Activated T-helper 9 cell treated with anti-CD3 and anti-CD28 coated beads, Interleukin-2, amount 50 U/mL, for 16 hours (primary cell): ENCODE data around the gene PNLIPRP2.

Experiments used
- DNase-seq: peaks from one replicate; pipeline ENCODE4 v3.0.0-alpha.2; 2020; ENCODE audit warnings: low read depth

PNLIPRP2 gene

DNA sequence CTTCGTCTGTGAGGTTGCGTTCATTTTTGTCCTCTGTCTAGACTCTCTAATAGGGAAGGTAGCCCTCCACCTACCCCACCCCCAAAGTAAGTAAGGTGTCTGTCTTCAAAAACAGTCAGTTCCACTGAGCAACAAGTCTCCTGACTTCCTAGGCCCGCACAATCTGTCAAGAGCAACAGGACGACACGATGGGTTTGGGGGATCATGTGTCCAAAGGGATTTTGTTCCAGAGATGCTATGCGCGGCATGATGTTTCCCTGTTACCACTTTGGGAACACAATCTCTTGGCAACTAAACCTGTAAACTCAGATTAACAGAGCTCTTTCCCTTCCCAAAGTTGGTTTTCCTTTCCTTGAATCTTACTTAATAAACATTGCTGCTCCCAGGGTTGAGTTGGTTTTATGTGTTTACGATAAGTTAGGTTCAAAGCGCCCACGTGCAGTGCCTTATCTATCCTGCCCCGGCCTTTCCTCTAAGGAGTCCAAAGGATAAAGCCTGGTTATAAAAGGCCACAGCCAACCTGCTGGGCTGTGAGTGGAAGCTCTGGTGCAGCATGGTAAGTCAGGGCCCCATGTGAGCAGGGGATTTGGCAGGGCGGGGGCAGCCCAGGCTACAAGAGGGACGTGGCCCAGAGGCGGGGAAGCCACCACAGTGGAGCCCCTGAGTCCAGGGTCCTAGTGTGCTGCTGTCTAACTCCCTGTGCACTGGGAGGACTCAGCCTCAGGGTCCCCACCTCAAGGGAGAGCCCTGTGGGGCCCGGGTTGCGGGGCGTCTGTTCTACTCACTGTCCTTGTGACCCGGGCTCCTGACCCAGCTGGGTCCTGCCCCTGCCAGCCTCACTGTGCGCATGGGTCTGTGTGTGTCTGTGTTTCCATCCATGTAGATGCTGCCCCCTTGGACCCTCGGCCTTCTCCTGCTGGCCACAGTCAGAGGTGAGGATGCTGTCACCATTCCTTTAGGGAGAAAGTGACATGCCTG lies at the start of gene PNLIPRP2:
TSS of gene PNLIPRP2 (plus strand) at position 531 of the 978 bp plus-strand sequence.
- no peak for DNase-seq

DNA sequence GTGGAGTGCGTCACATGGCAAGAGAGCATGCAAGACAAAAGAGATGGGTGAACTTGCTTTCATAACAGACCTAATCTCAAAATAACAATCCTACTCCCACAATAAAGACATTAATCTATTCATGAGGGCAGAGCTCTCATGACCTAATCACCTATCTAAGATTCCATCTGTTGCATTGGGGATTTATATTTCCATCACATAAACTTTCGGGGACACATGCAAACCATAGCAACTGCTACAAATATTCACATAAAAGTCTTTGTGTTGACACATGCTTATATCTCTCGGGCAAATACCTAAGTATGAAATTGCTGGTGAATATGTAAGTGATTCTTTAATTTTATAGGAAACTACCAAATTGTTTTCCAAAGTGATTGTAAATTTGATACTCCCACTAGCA lies 46.0 kb upstream of the PNLIPRP2 start:
- no peak for DNase-seq

- DNase-seq: no peak
Observed at GRCh38 chr10:116587878-116588591, 32.7 kb upstream of the PNLIPRP2 start.

DNA sequence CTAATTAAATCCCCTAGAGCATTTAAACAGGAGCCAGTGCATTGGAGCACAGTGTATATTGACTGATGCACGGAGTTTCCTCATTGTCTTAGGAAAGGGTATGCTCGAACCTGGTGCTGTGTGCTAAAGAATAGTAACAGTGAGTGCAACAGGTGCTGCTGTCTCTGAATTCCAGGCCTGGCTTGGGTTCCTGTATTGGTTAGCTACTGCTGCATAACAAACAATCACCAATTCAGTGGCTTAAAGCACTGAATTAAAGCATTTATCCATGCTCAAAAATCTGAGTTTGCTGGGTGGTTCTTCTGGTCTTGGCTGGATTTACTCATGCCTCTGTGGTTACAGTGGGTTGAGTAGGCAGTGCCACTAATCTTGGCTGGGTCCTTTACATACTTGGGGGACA lies 31.8 kb upstream of the PNLIPRP2 start:
- DNase-seq: no peak

DNA sequence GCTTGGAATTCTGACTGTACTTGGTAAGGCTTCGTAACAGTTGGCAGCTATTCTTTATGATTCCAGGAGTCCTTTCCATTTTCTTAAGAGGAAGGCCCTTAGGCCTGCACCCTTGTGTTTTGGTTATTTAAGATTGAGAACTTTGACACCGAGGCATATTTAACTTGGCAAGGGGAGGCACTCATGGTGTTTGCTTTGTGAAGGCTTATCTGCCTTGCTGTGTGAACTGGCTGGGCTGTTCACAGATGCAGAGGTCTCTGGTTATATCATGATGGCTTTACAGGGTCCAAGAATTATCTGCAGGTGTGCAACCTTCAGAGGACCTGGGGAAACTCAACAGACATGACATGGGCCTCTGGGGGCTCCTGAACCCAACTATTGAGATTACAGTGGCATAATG lies 30.8 kb upstream of the PNLIPRP2 start:
- DNase-seq: no peak

DNA sequence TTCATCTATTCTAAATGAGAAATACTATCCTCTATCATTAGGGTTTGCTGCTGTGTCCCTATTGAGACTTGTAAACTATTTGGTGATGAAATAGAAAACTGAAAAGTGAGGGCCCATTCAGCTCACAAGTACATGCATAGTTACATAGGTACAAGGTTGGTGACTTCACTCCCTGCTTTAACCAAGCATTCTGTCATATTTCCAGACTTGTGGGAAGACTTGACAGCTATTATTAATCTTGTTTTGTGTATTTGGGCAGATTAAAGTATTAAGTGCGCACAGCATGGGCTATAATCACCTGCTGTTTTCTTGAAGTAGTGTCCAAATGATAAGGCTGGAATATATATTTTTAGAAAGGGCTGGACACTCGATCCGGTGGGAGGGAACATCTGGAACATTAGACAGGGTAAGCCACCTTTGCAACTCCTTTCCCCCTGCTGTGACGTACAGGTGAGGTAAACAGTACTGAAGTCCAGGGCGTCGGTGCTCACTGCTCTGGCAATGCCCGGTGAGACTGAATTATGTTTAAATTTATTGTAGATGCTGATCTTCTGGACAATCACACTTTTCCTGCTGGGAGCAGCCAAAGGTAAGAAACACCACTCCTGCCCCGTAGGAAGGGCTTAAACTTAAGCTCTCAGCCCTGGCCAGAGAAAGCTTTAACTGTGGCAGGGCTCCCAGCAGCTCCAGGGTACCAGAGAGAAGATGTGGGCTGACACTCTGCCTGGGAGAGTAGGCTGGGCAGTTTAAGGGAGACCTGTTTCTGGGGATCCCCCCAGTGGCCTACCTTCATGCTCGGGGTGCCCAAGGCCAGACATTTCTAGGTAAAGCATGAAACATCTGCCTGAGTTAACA lies 29.9 kb upstream of the PNLIPRP2 start, which contains the start of gene PNLIPRP1:
TSS of gene PNLIPRP1 (plus strand) at position 370 of the 855 bp plus-strand sequence. CDS start at position 541, 171 bp downstream.
- no peak for DNase-seq

- no peak for DNase-seq
Observed at GRCh38 chr10:116593139-116593740, 27.5 kb upstream of the PNLIPRP2 start.

DNA sequence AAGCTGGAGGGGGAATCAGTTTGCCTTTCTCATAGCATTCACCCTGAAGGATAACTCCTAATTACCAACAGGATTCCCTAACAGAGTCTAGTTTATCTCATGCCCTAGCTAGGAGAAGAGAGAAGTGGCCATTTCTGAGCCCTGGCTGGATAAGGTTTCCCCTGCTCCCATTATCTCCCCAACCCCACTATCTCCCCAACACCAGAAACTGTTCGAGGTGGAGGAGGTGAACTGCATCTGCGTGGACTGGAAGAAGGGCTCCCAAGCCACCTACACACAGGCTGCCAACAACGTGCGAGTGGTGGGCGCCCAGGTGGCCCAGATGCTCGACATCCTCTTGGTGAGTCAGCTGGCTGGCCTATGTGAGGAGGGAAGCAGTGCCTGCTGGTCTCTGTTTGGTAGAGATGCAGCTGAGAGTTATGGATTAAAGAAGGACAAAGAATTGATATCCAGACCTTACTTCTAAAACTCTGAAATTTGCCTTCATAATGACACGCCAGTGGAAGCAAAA lies 26.2 kb upstream of the PNLIPRP2 start:
- DNase-seq: no peak

- no peak for DNase-seq
Observed at GRCh38 chr10:116596062-116596461, 24.7 kb upstream of the PNLIPRP2 start.

DNA sequence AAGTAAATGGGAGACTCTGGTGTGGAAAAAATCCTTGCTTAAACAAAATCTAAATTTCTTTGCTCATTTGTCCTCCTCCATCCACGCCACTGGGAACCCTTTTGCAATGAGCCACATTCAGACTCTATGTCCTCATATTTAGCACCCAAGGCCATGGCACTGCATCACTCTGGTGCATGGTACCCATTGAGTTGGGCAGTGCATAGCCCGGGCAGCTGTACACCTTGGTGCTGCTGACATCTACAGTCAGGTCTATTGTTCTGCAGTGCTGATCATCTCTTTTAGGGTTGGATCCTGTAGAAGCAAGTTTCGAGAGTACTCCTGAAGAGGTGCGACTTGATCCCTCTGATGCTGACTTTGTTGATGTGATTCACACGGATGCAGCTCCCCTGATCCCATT lies 23.2 kb upstream of the PNLIPRP2 start:
- DNase-seq: no peak

DNA sequence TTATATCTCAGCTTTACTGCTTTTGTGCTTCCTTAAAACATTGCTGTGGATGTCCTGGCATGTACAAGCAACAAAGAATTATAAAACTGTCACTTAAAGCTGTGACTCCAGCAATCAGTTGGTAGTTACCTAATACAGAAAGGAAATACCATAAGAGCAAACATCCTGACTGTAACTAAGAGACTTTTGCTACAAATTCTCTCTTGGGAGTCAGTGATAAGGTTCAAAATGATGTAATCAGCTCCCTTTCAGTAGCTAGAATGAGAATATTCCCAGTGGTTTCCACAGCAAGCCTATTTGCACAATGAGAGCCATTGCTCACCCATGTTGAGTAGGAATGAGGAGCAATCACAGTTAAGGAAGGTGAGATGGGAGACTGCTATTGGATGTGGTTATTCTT lies 22.4 kb upstream of the PNLIPRP2 start:
- DNase-seq: no peak

DNA sequence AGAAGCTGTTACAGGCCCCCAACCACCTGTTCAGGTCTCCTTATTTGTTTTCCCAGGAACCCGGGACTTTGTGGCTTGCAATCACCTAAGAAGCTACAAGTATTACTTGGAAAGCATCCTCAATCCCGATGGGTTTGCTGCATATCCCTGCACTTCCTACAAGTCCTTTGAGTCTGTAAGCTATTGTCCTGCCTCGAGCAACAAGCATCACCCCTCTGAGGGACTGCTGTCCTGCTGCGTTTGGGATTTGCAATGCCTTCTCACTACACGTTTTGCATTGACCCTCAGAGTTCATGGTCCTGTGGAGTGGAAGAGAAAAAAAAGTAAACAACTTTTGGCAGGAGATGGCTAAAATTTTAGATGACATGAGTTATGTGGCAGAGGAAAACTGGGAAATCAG lies 20.8 kb upstream of the PNLIPRP2 start:
- no peak for DNase-seq

DNA sequence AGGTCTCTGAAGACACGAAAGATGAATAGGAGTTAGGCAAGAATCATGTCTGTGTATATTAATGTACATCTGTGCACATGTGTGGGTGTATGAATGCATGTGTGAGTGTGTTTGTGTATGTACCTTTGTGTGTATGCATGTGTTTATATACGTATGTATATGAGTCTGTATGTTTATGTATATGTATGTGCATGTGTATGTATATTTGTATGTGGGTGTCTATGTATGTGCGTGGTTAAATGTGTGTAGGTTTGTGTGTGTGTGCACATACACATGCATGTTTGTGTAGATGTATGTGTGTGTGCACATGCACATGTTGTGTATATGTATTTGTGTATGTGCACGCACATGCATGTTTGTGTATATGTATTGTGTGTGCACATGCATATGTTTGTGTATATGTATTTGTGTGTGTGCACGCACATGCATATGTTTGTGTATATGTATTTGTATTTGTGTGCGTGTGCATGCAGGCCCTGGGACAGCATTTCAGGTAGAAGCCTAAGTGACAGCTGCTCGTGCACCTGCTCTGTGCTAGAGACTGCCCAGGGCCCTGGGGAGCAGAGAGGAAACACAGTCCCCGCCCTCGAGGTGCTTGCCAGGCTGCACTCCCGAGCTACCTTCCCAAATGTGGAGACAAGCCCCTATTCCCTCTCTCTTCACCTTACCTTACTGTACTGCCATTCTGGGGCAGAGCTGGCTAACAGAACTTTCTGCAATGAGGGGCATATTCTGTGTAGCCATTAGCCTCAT lies 17.9 kb upstream of the PNLIPRP2 start:
- no peak for DNase-seq

- DNase-seq: no peak
Observed at GRCh38 chr10:116606061-116606483, 14.7 kb upstream of the PNLIPRP2 start.

DNA sequence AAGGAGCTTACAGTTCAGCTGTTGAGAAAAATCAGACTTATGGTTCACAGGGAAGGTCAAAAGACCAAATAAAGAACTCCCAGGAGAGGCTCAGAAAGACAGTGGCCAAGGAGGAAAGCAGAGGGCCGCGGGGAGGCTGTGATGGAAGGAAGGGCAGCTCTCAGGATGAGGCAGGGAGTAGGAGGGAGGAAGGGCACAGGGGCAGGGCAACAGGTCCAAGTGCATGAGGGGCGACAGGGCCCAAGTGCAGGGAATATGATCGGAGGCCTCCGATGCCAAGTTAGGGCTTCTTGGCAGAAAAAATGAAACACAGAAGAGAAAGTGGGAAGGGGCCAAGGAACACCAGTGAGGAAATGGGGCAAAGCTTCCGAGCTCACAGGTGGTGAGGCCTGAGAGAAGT lies 13.4 kb upstream of the PNLIPRP2 start:
- no peak for DNase-seq

GRCh38 chr10:116608686-116609594 lies 11.8 kb upstream of the PNLIPRP2 start:
- DNase-seq: no peak

GRCh38 chr10:116610443-116611152 lies 10.2 kb upstream of the PNLIPRP2 start:
- DNase-seq: no peak

GRCh38 chr10:116611153-116611545 lies 9.6 kb upstream of the PNLIPRP2 start:
- no peak for DNase-seq
